A549 (cell line): ENCODE data around the gene KLHL9. TPM values are rescaled to one million over a fixed set of nuclear protein-coding genes. Genes with fewer than 3 reads are reported as not detected.
A peak's percentile ranks its signal among the peaks of the same experiment; 100 is the strongest.

Experiments used
- ATAC-seq, 2 experiments: fragments of 200-7000 bp in 1 of 2; fragments of >200 bp in 1 of 2; cut with Nextera tagmentation in 1 of 2; cut with Tn5 transposase in 1 of 2; 3 replicates each; pipeline versions ENCODE4 v1.8.0 to v1.9.1; 2018 to 2020; ENCODE audit warnings: mild to moderate bottlenecking in 1 of 2, moderate library complexity in 1 of 2
- CTCF ChIA-PET: fragments of 300-600 bp; sonication (Branson Sonifier 250); formaldehyde crosslinking; extraction: SDS; loops from one replicate; lab custom pipeline; 2021; ENCODE audit warnings: antibody characterized with exemption, inconsistent platforms; lab: Yijun Ruan, JAX
- POLR2A ChIA-PET: fragments of 350-600 bp; formaldehyde crosslinking; extraction: SDS; loops from one replicate; lab custom pipeline; 2021; ENCODE audit warnings: antibody characterized with exemption, inconsistent platforms; lab: Yijun Ruan, JAX
- DNase-seq, 2 experiments: peaks; one replicate each; pipeline versions ENCODE4 v3.0.0 to v3.0.0-alpha.2; 2011 to 2016; ENCODE audit warnings: low read depth in 1 of 2, low spot score in 1 of 2
- FAIRE-seq: peaks from 2 replicates; lab custom pipeline; 2011; peaks lifted over from hg19 to GRCh38; lab: Jason Lieb, UNC
- H3K27ac ChIP-seq, 2 experiments: fragments of >200 bp; sonication (Bioruptor Twin); formaldehyde crosslinking; 3 replicates each; pipeline ENCODE4 v1.5.1; 2016 to 2017
- H3K4me1 ChIP-seq: fragments of >200 bp; sonication (Bioruptor Twin); formaldehyde crosslinking; 3 replicates; pipeline ENCODE4 v1.6.1; 2016
- H3K4me2 ChIP-seq: fragments of >200 bp; sonication (Bioruptor Twin); formaldehyde crosslinking; 3 replicates; pipeline ENCODE4 v1.6.1; 2016
- H3K4me3 ChIP-seq: fragments of >200 bp; sonication (Bioruptor Twin); formaldehyde crosslinking; 3 replicates; pipeline ENCODE4 v1.5.1; 2016
- H3K9me3 ChIP-seq: fragments of >200 bp; sonication (Bioruptor Twin); formaldehyde crosslinking; 3 replicates; pipeline ENCODE4 v1.6.1; 2016
- BHLHE40 ChIP-seq: IDR thresholded peaks from 2 replicates; pipeline ENCODE4 v1.6.1; 2012; ENCODE audit warnings: low read depth, low read length, inconsistent platforms
- CBX2 ChIP-seq: fragments of 200-600 bp; sonication (generic); IDR thresholded peaks from 2 replicates; pipeline ENCODE4 v1.6.1; 2016; ENCODE audit warnings: low read depth, mild to moderate bottlenecking, borderline replicate concordance
- CBX8 ChIP-seq: fragments of 200-600 bp; sonication (generic); IDR thresholded peaks from 2 replicates; pipeline ENCODE4 v1.6.1; 2016
- CHD4 ChIP-seq: fragments of 200-600 bp; sonication (generic); IDR thresholded peaks from 2 replicates; pipeline ENCODE4 v1.6.1; 2016; ENCODE audit warnings: antibody characterized with exemption, mild to moderate bottlenecking, borderline replicate concordance
- CTCF ChIP-seq: fragments of >200 bp; sonication (Bioruptor Twin); formaldehyde crosslinking; IDR thresholded peaks from 3 replicates; pipeline ENCODE4 v1.5.1; 2016
- EHMT2 ChIP-seq: fragments of 200-600 bp; sonication (generic); IDR thresholded peaks from 2 replicates; pipeline ENCODE4 v1.6.1; 2016; ENCODE audit warnings: antibody characterized with exemption, low read depth, mild to moderate bottlenecking, moderate library complexity
- FOSL2 ChIP-seq, 2 experiments: fragments of 450-650 bp in 1 of 2; fragments of >200 bp in 1 of 2; sonication (Bioruptor Twin) in 1 of 2; formaldehyde crosslinking; IDR thresholded peaks; 2 replicates each; pipeline versions ENCODE4 v1.5.0 to v1.6.1; 2016 to 2020; ENCODE audit warnings: mild to moderate bottlenecking in 1 of 2, moderate library complexity in 1 of 2
- HDAC2 ChIP-seq: fragments of 200-600 bp; sonication (generic); IDR thresholded peaks from 2 replicates; pipeline ENCODE4 v1.6.1; 2016
- HES2 ChIP-seq: fragments of >200 bp; sonication (Bioruptor Twin); formaldehyde crosslinking; IDR thresholded peaks from 2 replicates; pipeline ENCODE4 v1.6.1; 2016
- HOXB5 ChIP-seq: fragments of 250-450 bp; sonication (Bioruptor Pico); IDR thresholded peaks from 2 replicates; pipeline ENCODE4 v1.5.0; 2020; ENCODE audit warnings: mild to moderate bottlenecking, moderate library complexity
- JUNB ChIP-seq: fragments of >200 bp; sonication (Bioruptor Twin); formaldehyde crosslinking; IDR thresholded peaks from 2 replicates; pipeline ENCODE4 v1.6.1; 2016
- KDM5A ChIP-seq: fragments of 200-600 bp; sonication (generic); IDR thresholded peaks from 2 replicates; pipeline ENCODE4 v1.6.1; 2016; ENCODE audit warnings: antibody characterized with exemption, mild to moderate bottlenecking
- MAFK ChIP-seq: fragments of 450-650 bp; IDR thresholded peaks from 2 replicates; pipeline ENCODE4 v1.6.1; 2014; ENCODE audit not compliant: partially characterized antibody
- NPAS2 ChIP-seq: fragments of 250-450 bp; sonication (Bioruptor Pico); IDR thresholded peaks from 2 replicates; pipeline ENCODE4 v1.8.0; 2022; ENCODE audit warnings: mild to moderate bottlenecking, moderate library complexity, borderline replicate concordance
- NR3C1 ChIP-seq: fragments of >200 bp; sonication (Bioruptor Twin); formaldehyde crosslinking; IDR thresholded peaks from 3 replicates; pipeline ENCODE4 v1.6.1; 2017
- PBX3 ChIP-seq: IDR thresholded peaks from 2 replicates; pipeline ENCODE4 v1.6.1; 2012
- POLR2A ChIP-seq: IDR thresholded peaks from 2 replicates; pipeline ENCODE4 v1.6.1; 2012; ENCODE audit warnings: mild to moderate bottlenecking, low read length
- POLR2AphosphoS2 ChIP-seq: conservative IDR thresholded peaks from 2 replicates; pipeline ENCODE4 v1.6.1; 2012; ENCODE audit warnings: low read length, improper control_type of control experiment, inconsistent platforms
- RAD21 ChIP-seq, 2 experiments: fragments of >200 bp in 1 of 2; sonication (Bioruptor Twin) in 1 of 2; formaldehyde crosslinking in 1 of 2; IDR thresholded peaks in 1 of 2; conservative IDR thresholded peaks in 1 of 2; 2 replicates in 1 of 2; 3 replicates in 1 of 2; pipeline ENCODE4 v1.6.1; 2012 to 2018; ENCODE audit warnings: inconsistent platforms in 1 of 2
- RCOR1 ChIP-seq: fragments of 150-350 bp; IDR thresholded peaks from 2 replicates; pipeline ENCODE4 v1.6.1; 2014; ENCODE audit warnings: antibody characterized with exemption, low read length, low read depth
- RNF2 ChIP-seq: fragments of 200-600 bp; sonication (generic); IDR thresholded peaks from 2 replicates; pipeline ENCODE4 v1.6.1; 2016; ENCODE audit warnings: low read depth, mild to moderate bottlenecking, antibody characterized with exemption, moderate library complexity, borderline replicate concordance
- SMC3 ChIP-seq: fragments of >200 bp; sonication (Bioruptor Twin); formaldehyde crosslinking; IDR thresholded peaks from 3 replicates; pipeline ENCODE4 v1.6.1; 2018; ENCODE audit warnings: inconsistent platforms
- TFCP2L1 ChIP-seq: fragments of 250-450 bp; sonication (Bioruptor Pico); IDR thresholded peaks from 2 replicates; pipeline ENCODE4 v1.5.0; 2021; ENCODE audit warnings: mild to moderate bottlenecking
- TP53 ChIP-seq: fragments of 250-450 bp; sonication (Bioruptor Pico); IDR thresholded peaks from 2 replicates; pipeline ENCODE4 v1.5.0; 2021; ENCODE audit warnings: mild to moderate bottlenecking, moderate library complexity
- WGBS: methylation state at CpG from one replicate; pipeline ENCODE4 v1.1.6; 2017; ENCODE audit errors: missing lambda C conversion rate; 5-methylcytosine and 5-hydroxymethylcytosine counted together
- polyA plus RNA-seq, 4 experiments: library from polyadenylated mRNA; depleted of rRNA in 3 of 4; stranded (reverse); fragments of >200 nt; fragmentation: RNase III in 1 of 4; extraction: RNeasy Plus Mini Kit Qiagen cat#74134 plus additional on column Dnase treatment in 1 of 4; gene quantifications; 2 replicates in 3 of 4; 3 replicates in 1 of 4; pipeline ENCODE4 v1.2.3, GENCODE V29; 2011 to 2017

Gene KLHL9
- polyA plus RNA-seq, 2 of the 4 experiments (the other 2 are of a cell fraction): 18.6 to 27.4 TPM

GRCh38 chr9:21331676-21332402 lies 3.4 kb downstream of the KLHL9 start:
- Histone ChIP-seq H3K4me3 (no peak overlapping the region), H3K27ac (no peak overlapping the region), H3K4me1 (peaks cover 40% of the 10 kb centered on the region), H3K9me3 (no peaks in the 10 kb centered on the region), H3K4me2 (peak overlapping the region; percentile 66)
- DNase-seq (no peak), ATAC-seq (no peak), FAIRE-seq (no peak)
- TF ChIP-seq KDM5A: no peak
- no peak for TF ChIP-seq RCOR1
- no peak for TF ChIP-seq NR3C1
- TF ChIP-seq RNF2: no peak
- no peak for TF ChIP-seq CBX2
- TF ChIP-seq HES2: no peak
- no peak for TF ChIP-seq CBX8
- no peak for TF ChIP-seq CHD4
- TF ChIP-seq HDAC2: no peak
- no peak for TF ChIP-seq MAFK
- no peak for TF ChIP-seq JUNB
- no peak for TF ChIP-seq FOSL2 (IDR thresholded peaks at IDR 0.05)
- TF ChIP-seq FOSL2 (CRISPR knock-in tag; IDR thresholded peaks at IDR 0.05): no peak
- no peak for TF ChIP-seq POLR2A
- no peak for TF ChIP-seq EHMT2
- TF ChIP-seq TP53 (CRISPR knock-in tag): no peak
- no peak for TF ChIP-seq TFCP2L1 (CRISPR knock-in tag)
- ChIA-PET CTCF (interaction anchor here (1.2 to 8.3 kb wide), 2 partner anchors 14 to 63 kb away, joined by 5 to 65 read pairs; no protein-coding TSS in a partner anchor), POLR2A (no interaction called here)
- WGBS: 61% methylated on average over 5 of the region's 5 CpGs

- POLR2A ChIA-PET: interaction anchor here (1.0 to 1.2 kb wide), 2 partner anchors 9 to 444 kb away, joined by 3 to 4 read pairs; partner anchors contain the start of gene KLHL9
- Histone ChIP-seq H3K4me1 (peaks cover 14% of the 10 kb centered on the region; the same call in 2 of the 3 replicates), H3K4me2 (no peak overlapping the region), H3K4me3 (no peak overlapping the region), H3K27ac (no peak overlapping the region), H3K9me3 (no peaks in the 10 kb centered on the region)
- ATAC-seq (peak; percentile 88 to 91), FAIRE-seq (peak; percentile 51), DNase-seq (peak; percentile 40 to 42)
- TF ChIP-seq HOXB5 (CRISPR knock-in tag) (no peak), CTCF (peak; percentile 84), PBX3 (no peak), NPAS2 (CRISPR knock-in tag) (no peak), BHLHE40 (no peak), RAD21 (conservative IDR thresholded peaks at IDR 0.05 in 1 of 2, IDR thresholded peaks at IDR 0.05 in 1 of 2) (peak; percentile 81 to 85), SMC3 (peak; percentile 61), POLR2AphosphoS2 (no peak)
- CTCF ChIA-PET: interaction anchor here (0.7 to 2.6 kb wide), 39 partner anchors 8 to 911 kb away, joined by 3 to 18 read pairs (median 4); partner anchors contain the start of genes IFNA1 and KLHL9
- WGBS: 17% methylated on average over 2 of the region's 2 CpGs
These were observed 8.6 kb downstream of the KLHL9 start for GRCh38 chr9:21326526-21327139.
